Activated CD4-positive, CD25-positive, alpha-beta regulatory T cell treated with anti-CD3 and anti-CD28 coated beads, Interleukin-2, amount 50 U/mL, for 72 hours (primary cell): ENCODE measurements around the gene MATR3.
"Not testable (repeated sequence)": the region's sequence is repeated elsewhere in the genome, so short reads cannot be mapped to it uniquely, and the experiment has no call there.

Experiments
- DNase-seq: peaks from one replicate; pipeline ENCODE4 v3.0.0; 2021

Gene MATR3, protein sequence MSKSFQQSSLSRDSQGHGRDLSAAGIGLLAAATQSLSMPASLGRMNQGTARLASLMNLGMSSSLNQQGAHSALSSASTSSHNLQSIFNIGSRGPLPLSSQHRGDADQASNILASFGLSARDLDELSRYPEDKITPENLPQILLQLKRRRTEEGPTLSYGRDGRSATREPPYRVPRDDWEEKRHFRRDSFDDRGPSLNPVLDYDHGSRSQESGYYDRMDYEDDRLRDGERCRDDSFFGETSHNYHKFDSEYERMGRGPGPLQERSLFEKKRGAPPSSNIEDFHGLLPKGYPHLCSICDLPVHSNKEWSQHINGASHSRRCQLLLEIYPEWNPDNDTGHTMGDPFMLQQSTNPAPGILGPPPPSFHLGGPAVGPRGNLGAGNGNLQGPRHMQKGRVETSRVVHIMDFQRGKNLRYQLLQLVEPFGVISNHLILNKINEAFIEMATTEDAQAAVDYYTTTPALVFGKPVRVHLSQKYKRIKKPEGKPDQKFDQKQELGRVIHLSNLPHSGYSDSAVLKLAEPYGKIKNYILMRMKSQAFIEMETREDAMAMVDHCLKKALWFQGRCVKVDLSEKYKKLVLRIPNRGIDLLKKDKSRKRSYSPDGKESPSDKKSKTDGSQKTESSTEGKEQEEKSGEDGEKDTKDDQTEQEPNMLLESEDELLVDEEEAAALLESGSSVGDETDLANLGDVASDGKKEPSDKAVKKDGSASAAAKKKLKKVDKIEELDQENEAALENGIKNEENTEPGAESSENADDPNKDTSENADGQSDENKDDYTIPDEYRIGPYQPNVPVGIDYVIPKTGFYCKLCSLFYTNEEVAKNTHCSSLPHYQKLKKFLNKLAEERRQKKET

GRCh38 chr5:139293507-139294373, at the start of gene MATR3:
Gene MATR3, plus strand, starts transcription at chr5:139293740. Its CDS starts 13,676 bp downstream, at chr5:139307416.
- peak; percentile 94 for DNase-seq

DNA sequence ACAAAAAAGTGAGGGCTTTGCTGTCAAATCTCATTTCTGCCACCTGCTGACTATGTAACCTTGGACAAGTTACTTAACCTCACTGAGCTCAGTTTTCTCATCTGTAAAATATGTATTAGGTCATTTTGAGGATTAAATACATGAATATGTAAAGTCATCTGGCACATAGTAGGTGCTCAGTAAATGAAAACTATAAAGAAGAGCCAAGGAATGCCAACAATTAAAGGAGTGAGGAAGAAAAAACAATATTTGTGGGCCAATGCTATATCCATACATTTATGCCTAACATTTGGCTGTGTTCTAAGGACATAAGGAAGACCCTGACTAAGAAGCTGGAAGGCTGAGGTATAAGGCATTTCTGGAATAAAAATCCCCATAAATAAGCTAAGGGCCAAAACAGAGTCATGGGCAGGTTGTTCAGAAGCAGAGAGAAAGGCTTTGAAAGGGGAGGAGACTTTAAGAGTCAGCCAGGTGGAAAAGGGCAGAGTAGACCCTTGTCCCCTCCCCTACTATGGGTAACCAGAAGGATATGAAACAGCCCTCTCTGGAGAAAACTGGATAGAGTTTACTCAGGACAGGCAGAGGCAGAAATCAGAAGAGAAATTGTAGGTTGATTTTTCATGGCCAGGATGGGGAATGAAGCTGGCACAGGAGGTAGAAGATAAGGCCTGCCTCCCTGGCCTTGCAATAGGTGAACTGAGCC, 47.8 kb upstream of the MATR3 start:
- no peak for DNase-seq

DNA sequence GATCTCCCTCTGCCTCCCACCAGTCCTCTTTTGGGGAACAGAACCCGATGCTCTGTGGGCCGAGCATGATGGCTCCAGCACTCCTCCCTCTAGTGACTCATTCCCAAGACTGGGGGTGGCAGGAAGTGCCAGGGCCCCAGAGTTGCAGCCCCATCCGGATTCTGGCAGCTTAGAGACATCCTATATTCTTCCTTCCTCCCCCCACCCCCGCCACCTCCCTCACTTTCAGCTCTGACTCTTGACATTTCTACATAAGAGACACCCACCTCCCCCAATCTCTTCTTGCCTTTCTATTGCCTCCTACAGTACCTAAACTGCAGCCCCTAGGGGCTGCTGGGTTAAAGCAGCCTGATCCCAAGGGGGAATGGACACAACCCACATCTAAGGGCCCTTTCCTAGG, 47.1 kb upstream of the MATR3 start:
- no peak for DNase-seq

DNA sequence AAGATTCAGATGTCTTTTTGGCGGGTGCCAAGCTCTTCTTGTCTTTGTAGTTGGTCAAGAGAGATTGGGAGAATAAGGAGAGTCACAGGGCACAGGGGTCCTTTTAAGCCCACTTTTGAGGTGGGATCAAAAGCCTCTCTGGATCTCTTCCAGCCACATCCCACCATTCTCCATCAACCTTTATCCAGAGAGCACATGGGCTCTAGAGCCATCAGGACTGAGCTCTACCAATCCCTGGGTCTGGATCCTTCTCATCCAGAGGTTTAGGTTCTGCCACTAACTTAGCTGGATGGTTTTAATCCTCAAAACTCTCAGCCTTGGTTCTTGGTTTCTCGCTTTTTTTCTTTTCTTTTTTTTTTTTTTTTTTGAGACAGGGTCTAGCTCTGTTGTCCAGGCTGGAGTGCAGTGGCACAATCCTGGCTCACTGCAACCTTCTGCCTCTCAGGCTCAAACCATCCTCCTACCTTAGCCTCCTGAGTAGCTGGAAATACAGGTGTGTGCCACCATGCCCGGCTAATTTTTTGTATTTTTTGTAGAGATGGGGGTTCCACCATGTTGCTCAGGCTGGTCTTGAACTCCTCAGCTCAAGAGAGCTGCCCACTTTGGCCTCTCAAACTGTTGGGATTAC, 44.6 kb upstream of the MATR3 start:
- DNase-seq, result no peak

DNA sequence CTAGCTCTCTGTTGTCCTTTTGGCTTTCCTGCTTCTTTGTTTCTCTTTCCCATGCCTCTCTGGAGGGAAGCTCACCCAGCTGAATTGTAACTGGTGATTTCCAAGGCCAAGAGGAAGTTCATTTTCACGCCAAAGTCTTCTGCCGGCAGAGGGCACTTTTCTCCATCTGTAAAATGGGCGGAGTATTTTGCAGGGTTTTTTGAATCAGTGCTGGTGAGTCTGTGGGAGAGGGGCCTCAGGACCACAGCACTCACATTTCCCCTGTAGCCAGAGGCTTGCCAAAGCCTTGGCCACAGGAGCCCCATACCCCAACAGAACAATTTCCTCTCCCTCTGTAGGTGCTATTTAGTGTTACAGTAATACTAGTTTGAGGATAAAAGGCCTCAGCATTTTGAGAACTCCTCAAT, 42.3 kb upstream of the MATR3 start:
- peak; percentile 39 for DNase-seq

DNA sequence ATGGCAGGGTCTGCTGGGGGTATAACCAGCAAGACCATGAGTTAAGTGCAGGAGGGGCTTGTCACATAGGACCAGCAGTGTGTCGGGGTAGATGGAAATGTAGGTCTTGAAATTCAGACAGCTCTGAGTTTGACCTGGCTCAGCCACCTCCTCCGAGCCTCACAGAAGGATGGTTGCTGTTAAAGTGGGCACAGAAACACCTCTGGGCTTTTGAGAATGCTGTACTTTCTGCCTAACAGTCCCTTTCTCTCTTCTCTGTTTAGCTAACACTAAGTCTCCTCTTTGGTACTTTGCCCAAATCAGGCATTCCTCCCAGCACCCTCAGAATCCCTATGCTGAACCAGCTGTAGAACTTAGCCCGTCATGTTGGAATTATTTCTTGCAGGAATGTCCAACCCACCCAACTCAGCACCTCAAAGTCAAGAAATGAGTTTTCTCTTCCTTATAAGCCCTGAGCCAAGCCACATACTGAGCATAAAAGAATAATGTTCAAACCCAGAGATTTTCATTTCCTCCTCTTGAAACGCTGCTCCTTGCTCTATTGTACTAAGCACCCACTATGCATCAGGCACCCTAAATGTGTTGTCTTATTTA, 41.7 kb upstream of the MATR3 start:
- no peak for DNase-seq

DNA sequence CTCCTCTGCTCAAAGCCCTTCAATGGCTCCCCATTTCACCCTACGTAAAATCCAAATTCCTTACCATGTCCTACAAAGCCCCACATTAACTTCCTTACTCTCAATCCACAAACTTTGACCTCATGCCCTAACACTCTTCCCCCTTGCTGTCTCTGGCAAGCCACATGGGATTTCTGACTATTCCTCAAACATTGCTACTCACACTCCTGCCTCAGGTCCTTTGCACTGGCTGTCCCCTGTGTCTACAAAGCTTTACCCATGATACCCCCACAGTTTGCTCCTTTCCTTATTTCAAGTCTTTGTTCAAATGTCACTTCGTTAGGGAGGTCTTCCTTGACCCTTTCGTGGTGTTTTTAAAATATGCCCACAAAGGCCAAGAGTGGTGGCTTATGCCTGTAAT, 40.4 kb upstream of the MATR3 start:
- DNase-seq, result no peak

DNA sequence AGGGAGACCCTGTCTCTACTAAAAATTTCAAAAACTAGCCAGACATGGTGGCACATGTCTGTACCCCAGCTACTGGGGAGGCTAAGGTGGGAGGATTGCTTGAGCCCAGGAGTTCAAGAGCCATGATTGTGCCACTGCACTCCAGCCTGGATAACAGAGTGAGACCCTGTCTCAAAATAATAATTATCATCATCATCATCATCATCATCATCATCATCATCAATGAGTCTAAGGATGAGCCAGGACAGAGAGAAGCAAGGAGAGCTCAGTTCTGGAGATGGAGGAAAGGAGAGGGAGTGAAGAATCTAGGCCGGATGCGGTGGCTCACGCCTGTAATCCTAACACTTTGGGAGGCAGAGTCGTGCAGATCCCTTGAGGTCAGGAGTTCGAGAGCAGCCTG, 36.7 kb upstream of the MATR3 start:
- DNase-seq, result no peak

- DNase-seq, result no peak
These were observed 31.3 kb upstream of the MATR3 start for GRCh38 chr5:139262059-139262741.

GRCh38 chr5:139262742-139263445, 30.6 kb upstream of the MATR3 start:
- peak; percentile 40 for DNase-seq

- no peak for DNase-seq
These were observed 30.0 kb upstream of the MATR3 start for GRCh38 chr5:139263536-139263935.

DNA sequence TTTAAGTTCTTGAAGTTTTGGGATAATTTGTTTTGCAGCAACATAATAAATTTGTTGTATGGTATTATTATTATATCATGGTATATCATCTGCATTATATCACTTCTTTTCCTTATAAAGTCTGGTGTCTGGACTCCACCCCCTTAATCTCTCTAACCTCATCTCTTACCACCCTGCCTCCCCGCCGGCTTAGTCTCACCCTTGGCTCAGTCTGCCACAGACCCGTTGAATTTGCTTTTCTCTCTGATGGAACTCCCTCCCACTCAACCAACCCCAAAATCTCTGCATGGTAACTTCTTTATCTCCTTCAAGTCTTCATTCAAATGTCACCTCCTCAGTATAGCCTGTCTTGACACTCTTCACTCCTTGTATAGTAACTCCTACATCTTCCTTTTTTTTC, 29.6 kb upstream of the MATR3 start:
- no peak for DNase-seq

DNA sequence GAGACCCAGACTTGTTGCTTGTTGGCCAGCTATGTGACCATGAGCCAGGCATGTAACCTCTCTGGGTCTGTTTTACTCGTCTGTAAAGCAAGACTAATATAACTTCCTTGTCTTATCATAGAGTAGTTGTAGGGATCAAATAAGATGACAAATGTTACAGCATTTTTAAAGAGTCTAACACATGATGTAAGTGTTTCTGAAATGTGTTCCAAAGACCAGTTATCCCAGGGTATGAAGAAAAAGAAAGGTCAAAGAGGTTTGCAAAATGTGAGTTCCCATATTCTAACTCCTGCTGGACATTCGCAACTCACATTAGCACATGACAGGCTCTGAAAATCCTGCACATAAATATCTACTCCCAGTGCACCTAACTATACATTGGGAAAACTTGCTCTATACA, 28.5 kb upstream of the MATR3 start:
- no peak for DNase-seq

- no peak for DNase-seq
These were observed 27.3 kb upstream of the MATR3 start for GRCh38 chr5:139266236-139266635.

DNA sequence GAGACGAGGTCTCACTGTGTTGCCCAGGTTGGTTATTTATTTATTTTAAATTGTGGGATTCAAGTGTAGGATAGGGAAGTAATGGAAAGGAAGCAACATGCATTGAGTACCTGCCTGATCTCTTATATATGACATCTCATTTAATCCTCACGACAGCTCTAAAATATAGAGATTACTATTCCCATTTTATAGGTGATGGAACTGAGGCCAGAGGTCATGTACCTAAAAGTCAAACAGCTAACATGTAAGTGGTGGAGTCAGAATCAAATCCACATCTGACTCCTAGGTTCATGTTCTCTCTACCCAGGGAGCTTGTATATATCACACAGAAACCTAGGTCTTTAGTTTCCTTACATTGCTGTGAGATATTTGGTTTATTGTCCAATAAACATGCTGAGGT, 26.1 kb upstream of the MATR3 start:
- DNase-seq, result no peak

- no peak for DNase-seq
These were observed 25.0 kb upstream of the MATR3 start for GRCh38 chr5:139268364-139269202.

GRCh38 chr5:139270718-139271117, 22.8 kb upstream of the MATR3 start:
- not testable (repeated sequence) for DNase-seq

GRCh38 chr5:139271201-139272027, 22.1 kb upstream of the MATR3 start:
- no peak for DNase-seq
